Measurements from ENCODE around the gene TMPRSS11F. TPM values are rescaled to one million over a fixed set of nuclear protein-coding genes. Genes with fewer than 3 reads are reported as not detected.

Gene TMPRSS11F
- total and polyA plus RNA-seq, 2 donors (not counting 1 experiment from before 2014, with no cell fraction given): not detected

DNA sequence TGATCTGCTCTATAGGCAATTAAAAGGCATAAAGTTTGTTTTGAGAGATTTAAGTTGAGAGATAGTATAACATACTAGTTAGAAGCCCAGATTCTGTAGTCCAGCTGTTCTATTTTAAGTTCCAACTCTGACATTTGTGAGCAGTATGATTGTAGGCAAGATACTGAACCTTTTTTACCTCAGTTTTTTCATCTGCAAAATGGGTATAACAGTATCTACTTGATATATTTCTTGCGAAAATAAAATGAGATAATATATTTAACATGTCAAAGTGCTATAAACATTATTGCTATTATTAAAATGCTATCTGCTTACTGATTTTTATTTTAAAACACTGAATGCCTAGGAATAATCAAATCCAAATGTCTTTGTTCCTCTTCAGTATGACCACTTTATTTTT, 19.2 kb downstream of the TMPRSS11F start:
- Histone ChIP-seq H2AFZ (ENCODE audit: insufficient read depth, low read depth, low read length, poor library complexity, severe bottlenecking) (no peak overlapping the region), H3K4me1 (ENCODE audit: control insufficient read depth in 2 of 2, insufficient read depth in 2 of 2, low read length in 2 of 2) (no peaks in the 10 kb centered on the region), H4K20me1 (ENCODE audit: control insufficient read depth, insufficient read depth, low read length, poor library complexity, severe bottlenecking) (no peaks in the 10 kb centered on the region), H3K36me3 (replicated peaks in 1 of 2; ENCODE audit: control extremely low read depth in 1 of 2, control insufficient read depth in 1 of 2, extremely low read depth in 1 of 2, insufficient read depth in 2 of 2, low read length in 1 of 2) (no peaks in the 10 kb centered on the region), H3K4me2 (replicated peaks; ENCODE audit: low read depth, low read length, poor library complexity, severe bottlenecking) (no peak overlapping the region), H3K27ac (ENCODE audit: low read length in 2 of 2) (no peak overlapping the region), H3K27me3 (replicated peaks in 1 of 4; ENCODE audit: control extremely low read depth in 1 of 4, control insufficient read depth in 3 of 4, insufficient read depth in 4 of 4, low read length in 3 of 4) (no peaks in the 10 kb centered on the region), H3K79me2 (ENCODE audit: control insufficient read depth, insufficient read depth, low read length) (no peaks in the 10 kb centered on the region), H3K9ac (ENCODE audit: low read length) (no peak overlapping the region), H3K9me3 (ENCODE audit: control extremely low read depth in 1 of 3, control insufficient read depth in 2 of 3, insufficient read depth in 1 of 3, low read length in 2 of 3) (no peaks in the 10 kb centered on the region), H3K4me3 (ENCODE audit: control extremely low read depth in 1 of 5, extremely low read depth in 1 of 5, insufficient read depth in 1 of 5, low read depth in 2 of 5, low read length in 4 of 5) (no peak overlapping the region)
- Mint-ChIP-seq H3K4me1 (no peaks in the 10 kb centered on the region), H3K9me3 (ENCODE audit: insufficient read depth) (peaks cover under 1% of the 10 kb centered on the region), H3K4me3 (no peak overlapping the region), H3K27me3 (peaks cover 3% of the 10 kb centered on the region), H3K27ac (no peak overlapping the region)
- POLR2A ChIA-PET: no interaction called here
- DNase-seq (no peak), ATAC-seq (ENCODE audit: low read depth) (no peak)
- intact Hi-C loops (cut with micrococcal nuclease): no loop called here
- TF ChIP-seq, protein P1, sequence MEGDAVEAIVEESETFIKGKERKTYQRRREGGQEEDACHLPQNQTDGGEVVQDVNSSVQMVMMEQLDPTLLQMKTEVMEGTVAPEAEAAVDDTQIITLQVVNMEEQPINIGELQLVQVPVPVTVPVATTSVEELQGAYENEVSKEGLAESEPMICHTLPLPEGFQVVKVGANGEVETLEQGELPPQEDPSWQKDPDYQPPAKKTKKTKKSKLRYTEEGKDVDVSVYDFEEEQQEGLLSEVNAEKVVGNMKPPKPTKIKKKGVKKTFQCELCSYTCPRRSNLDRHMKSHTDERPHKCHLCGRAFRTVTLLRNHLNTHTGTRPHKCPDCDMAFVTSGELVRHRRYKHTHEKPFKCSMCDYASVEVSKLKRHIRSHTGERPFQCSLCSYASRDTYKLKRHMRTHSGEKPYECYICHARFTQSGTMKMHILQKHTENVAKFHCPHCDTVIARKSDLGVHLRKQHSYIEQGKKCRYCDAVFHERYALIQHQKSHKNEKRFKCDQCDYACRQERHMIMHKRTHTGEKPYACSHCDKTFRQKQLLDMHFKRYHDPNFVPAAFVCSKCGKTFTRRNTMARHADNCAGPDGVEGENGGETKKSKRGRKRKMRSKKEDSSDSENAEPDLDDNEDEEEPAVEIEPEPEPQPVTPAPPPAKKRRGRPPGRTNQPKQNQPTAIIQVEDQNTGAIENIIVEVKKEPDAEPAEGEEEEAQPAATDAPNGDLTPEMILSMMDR (IDR thresholded peaks at IDR 0.05): no peak
- no peak for TF ChIP-seq EZH2 (IDR thresholded peaks at IDR 0.05; ENCODE audit: borderline replicate concordance, insufficient read depth, low read depth, low read length, poor library complexity, severe bottlenecking)
- CTCF ChIA-PET: no interaction called here
- WGBS (ENCODE audit: insufficient coverage): no CpG with 5 or more reads among the region's 1 CpG

DNA sequence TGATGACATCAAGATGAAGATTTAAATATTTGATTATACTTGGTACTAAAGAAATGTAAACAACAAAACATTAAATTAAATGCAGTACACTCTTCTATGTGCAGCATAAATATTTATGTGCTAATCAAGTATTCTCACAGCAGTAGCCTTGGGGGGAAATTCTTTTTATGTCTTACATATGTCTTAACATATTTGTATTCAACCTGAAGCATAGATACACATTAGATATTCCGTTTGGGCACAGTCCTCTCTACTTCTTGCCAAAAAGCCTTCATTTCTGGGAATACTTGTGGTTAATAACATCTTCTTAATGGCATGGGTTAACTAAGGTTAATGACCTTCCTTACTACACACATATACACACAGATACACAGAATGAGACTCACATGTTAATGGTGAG, 19.8 kb downstream of the TMPRSS11F start:
- H3K79me2 ChIP-seq (ENCODE audit: control insufficient read depth, insufficient read depth, low read length): no peaks in the 10 kb centered on the region
- ATAC-seq (ENCODE audit: low read depth) (no peak), DNase-seq (no peak)
- ChIA-PET POLR2A (no interaction called here), CTCF (no interaction called here)
- Mint-ChIP-seq H3K9me3 (ENCODE audit: insufficient read depth) (no peaks in the 10 kb centered on the region), H3K4me3 (no peak overlapping the region), H3K27me3 (peaks cover 3% of the 10 kb centered on the region), H3K4me1 (no peaks in the 10 kb centered on the region), H3K27ac (no peak overlapping the region)
- no peak overlapping the region for H3K27ac ChIP-seq (ENCODE audit: low read length in 2 of 2)
- no peak overlapping the region for H3K4me3 ChIP-seq (ENCODE audit: control extremely low read depth in 1 of 5, extremely low read depth in 1 of 5, insufficient read depth in 1 of 5, low read depth in 2 of 5, low read length in 4 of 5)
- no peaks in the 10 kb centered on the region for H3K4me1 ChIP-seq (ENCODE audit: control insufficient read depth in 2 of 2, insufficient read depth in 2 of 2, low read length in 2 of 2)
- TF ChIP-seq EZH2 (IDR thresholded peaks at IDR 0.05; ENCODE audit: borderline replicate concordance, insufficient read depth, low read depth, low read length, poor library complexity, severe bottlenecking): no peak
- TF ChIP-seq, protein P1 (IDR thresholded peaks at IDR 0.05): no peak
- H4K20me1 ChIP-seq (ENCODE audit: control insufficient read depth, insufficient read depth, low read length, poor library complexity, severe bottlenecking): no peaks in the 10 kb centered on the region
- WGBS (ENCODE audit: insufficient coverage): no CpG with 5 or more reads among the region's 1 CpG
- no peak overlapping the region for H3K4me2 ChIP-seq (replicated peaks; ENCODE audit: low read depth, low read length, poor library complexity, severe bottlenecking)
- no peak overlapping the region for H3K9ac ChIP-seq (ENCODE audit: low read length)
- intact Hi-C loops (cut with micrococcal nuclease): no loop called here
- H3K9me3 ChIP-seq (ENCODE audit: control extremely low read depth in 1 of 3, control insufficient read depth in 2 of 3, insufficient read depth in 1 of 3, low read length in 2 of 3): no peaks in the 10 kb centered on the region
- H2AFZ ChIP-seq (ENCODE audit: insufficient read depth, low read depth, low read length, poor library complexity, severe bottlenecking): no peak overlapping the region
- no peaks in the 10 kb centered on the region for H3K36me3 ChIP-seq (replicated peaks in 1 of 2; ENCODE audit: control extremely low read depth in 1 of 2, control insufficient read depth in 1 of 2, extremely low read depth in 1 of 2, insufficient read depth in 2 of 2, low read length in 1 of 2)
- no peaks in the 10 kb centered on the region for H3K27me3 ChIP-seq (replicated peaks in 1 of 4; ENCODE audit: control extremely low read depth in 1 of 4, control insufficient read depth in 3 of 4, insufficient read depth in 4 of 4, low read length in 3 of 4)
